Fibroblast of villous mesenchyme (primary cell): ENCODE data around the gene ATP8A2. TPM values are rescaled to one million over a fixed set of nuclear protein-coding genes. Genes with fewer than 3 reads are reported as not detected.
"Not testable (repeated sequence)": the region's sequence is repeated elsewhere in the genome, so short reads cannot be mapped to it uniquely, and the experiment has no call there.

Experiments
- DNase-seq: peaks from one replicate; pipeline ENCODE4 v3.0.0-alpha.2; 2010; ENCODE audit warnings: low read depth
- H3K4me3 ChIP-seq: 2 replicates; pipeline ENCODE4 v1.5.1; 2011; ENCODE audit warnings: low read depth, mild to moderate bottlenecking, low read length
- total RNA-seq: library from RNA; depleted of rRNA; stranded (reverse); fragments of >200 nt; gene quantifications from 2 replicates; pipeline ENCODE4 v1.2.3, GENCODE V29; 2012
- TF ChIP-seq, protein P1 (sequence below): IDR thresholded peaks from 2 replicates; pipeline ENCODE4 v1.5.1; 2012; ENCODE audit warnings: low read depth, mild to moderate bottlenecking, low read length; ENCODE audit not compliant: insufficient read depth

Gene ATP8A2
- total RNA-seq, 1 donor, result under 0.01 TPM

GRCh38 chr13:25771641-25772478, 400.1 kb downstream of the ATP8A2 start:
- no peak for DNase-seq
- no peak overlapping the region for H3K4me3 ChIP-seq
- TF ChIP-seq, protein P1, sequence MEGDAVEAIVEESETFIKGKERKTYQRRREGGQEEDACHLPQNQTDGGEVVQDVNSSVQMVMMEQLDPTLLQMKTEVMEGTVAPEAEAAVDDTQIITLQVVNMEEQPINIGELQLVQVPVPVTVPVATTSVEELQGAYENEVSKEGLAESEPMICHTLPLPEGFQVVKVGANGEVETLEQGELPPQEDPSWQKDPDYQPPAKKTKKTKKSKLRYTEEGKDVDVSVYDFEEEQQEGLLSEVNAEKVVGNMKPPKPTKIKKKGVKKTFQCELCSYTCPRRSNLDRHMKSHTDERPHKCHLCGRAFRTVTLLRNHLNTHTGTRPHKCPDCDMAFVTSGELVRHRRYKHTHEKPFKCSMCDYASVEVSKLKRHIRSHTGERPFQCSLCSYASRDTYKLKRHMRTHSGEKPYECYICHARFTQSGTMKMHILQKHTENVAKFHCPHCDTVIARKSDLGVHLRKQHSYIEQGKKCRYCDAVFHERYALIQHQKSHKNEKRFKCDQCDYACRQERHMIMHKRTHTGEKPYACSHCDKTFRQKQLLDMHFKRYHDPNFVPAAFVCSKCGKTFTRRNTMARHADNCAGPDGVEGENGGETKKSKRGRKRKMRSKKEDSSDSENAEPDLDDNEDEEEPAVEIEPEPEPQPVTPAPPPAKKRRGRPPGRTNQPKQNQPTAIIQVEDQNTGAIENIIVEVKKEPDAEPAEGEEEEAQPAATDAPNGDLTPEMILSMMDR, result no peak

DNA sequence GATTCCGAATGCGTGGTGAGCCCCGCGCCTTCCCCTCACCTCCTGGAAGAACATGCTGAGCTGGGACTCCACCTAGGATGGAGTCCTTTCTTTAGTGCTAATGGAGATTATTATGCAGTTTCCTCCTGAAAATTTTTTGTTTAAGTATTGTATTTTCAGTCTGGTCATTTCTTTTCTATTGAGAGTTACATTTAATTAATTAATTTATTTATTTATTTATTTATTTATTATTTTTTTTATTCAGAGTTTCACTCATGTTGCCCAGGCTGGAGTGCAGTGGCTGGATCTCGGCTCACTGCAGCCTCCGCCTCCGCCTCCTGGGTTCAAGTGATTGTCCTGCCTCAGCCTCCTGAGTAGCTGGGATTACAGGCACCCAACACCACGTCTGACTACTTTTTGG, 400.8 kb downstream of the ATP8A2 start:
- H3K4me3 ChIP-seq, result not testable (repeated sequence)

DNA sequence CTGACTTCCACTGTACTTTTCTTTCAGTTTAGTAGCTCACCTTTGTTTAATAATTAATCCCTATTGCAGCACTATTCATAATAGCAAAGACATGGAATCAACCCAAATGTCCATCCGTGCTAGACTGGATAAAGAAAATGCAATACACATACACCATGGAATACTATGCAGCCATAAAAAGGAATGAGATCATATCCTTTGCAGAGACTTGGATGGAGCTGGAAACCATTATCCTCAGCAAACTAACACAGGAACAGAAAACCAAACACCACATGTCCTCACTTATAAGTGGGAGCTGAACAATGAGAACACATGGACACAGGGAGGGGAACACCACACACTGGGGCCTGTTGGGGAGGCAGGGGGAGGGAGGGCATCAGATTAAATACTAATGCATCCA, 402.3 kb downstream of the ATP8A2 start:
- not testable (repeated sequence) for DNase-seq, H3K4me3 ChIP-seq

More for the DNA sequence above, 400.8 kb downstream of the ATP8A2 start:
- not testable (repeated sequence) for DNase-seq

- no peak for DNase-seq
- no peak overlapping the region for H3K4me3 ChIP-seq
- TF ChIP-seq, protein P1, result no peak
Measured at GRCh38 chr13:25775275-25775674, 403.5 kb downstream of the ATP8A2 start.

DNA sequence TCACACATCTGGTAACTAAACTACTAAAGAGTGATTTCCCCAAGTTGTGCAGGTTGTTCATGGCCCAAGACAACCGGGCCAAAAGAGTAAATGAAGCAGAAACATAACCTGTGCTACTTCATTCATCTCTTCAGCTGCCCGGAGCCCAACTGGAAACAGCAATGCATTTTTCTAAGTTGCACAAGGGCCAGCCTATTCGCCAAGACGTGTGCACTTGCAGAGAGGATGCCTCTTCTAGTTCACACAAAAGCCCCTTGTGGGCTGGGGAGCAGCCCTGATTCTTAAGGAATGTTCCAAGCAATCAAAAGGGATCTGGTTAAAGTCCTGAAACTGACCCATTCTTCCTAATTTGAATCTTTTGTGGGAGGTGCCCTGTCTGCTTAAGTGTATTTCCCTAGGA, 404.2 kb downstream of the ATP8A2 start:
- H3K4me3 ChIP-seq, result no peak overlapping the region
- TF ChIP-seq, protein P1, result no peak
- DNase-seq, result no peak

- no peak overlapping the region for H3K4me3 ChIP-seq
- no peak for DNase-seq
- TF ChIP-seq, protein P1, result no peak
Measured at GRCh38 chr13:25776722-25777121, 404.9 kb downstream of the ATP8A2 start.

- DNase-seq, result no peak
- TF ChIP-seq, protein P1, result no peak
- no peak overlapping the region for H3K4me3 ChIP-seq
Measured at GRCh38 chr13:25777509-25777908, 405.7 kb downstream of the ATP8A2 start.

GRCh38 chr13:25778365-25778764, 406.6 kb downstream of the ATP8A2 start:
- H3K4me3 ChIP-seq, result no peak overlapping the region
- no peak for DNase-seq
- TF ChIP-seq, protein P1, result no peak
